NCI-H460 (cell line): ENCODE results near the gene FAM13B. TPM values are rescaled to one million over a fixed set of nuclear protein-coding genes. Genes with fewer than 3 reads are reported as not detected.
"Not testable (repeated sequence)": the region's sequence is repeated elsewhere in the genome, so short reads cannot be mapped to it uniquely, and the experiment has no call there.

Experiments
- DNase-seq: peaks from one replicate; pipeline ENCODE4 v3.0.0-alpha.2; 2016; ENCODE audit warnings: low read depth; ENCODE audit errors: extremely low read depth
- total RNA-seq: library from RNA; depleted of rRNA; stranded (reverse); fragments of >200 nt; shearing (Covaris generic); gene quantifications from 2 replicates; pipeline ENCODE4 v1.2.3, GENCODE V29; 2014

The FAM13B gene
- total RNA-seq, 1 experiment from 2014 or later = 17.7 TPM

- DNase-seq = peak; percentile 95
Observed at GRCh38 chr5:138035605-138036537, 3.0 kb upstream of the FAM13B start.

- DNase-seq = peak; percentile 95
Observed at GRCh38 chr5:138033907-138034306, 1.0 kb upstream of the FAM13B start.

- no peak for DNase-seq
Observed at GRCh38 chr5:138033386-138033808, 518 bp upstream of the FAM13B start.

- DNase-seq = peak; percentile 28
Observed at GRCh38 chr5:138032028-138032571, 779 bp downstream of the FAM13B start.

GRCh38 chr5:138029944-138030343, 2.9 kb downstream of the FAM13B start:
- DNase-seq = no peak

- no peak for DNase-seq
Observed at GRCh38 chr5:138029501-138029900, 3.4 kb downstream of the FAM13B start.

- no peak for DNase-seq
Observed at GRCh38 chr5:138028971-138029365, 3.9 kb downstream of the FAM13B start.

- DNase-seq = not testable (repeated sequence)
Observed at GRCh38 chr5:138028262-138028970, 4.5 kb downstream of the FAM13B start.

GRCh38 chr5:138026793-138027192, 6.1 kb downstream of the FAM13B start:
- not testable (repeated sequence) for DNase-seq

GRCh38 chr5:138025285-138025684, 7.6 kb downstream of the FAM13B start:
- DNase-seq = no peak

- DNase-seq = no peak
Observed at GRCh38 chr5:138024117-138024516, 8.8 kb downstream of the FAM13B start.

GRCh38 chr5:138022912-138023311, 10.0 kb downstream of the FAM13B start:
- no peak for DNase-seq

GRCh38 chr5:138021771-138022170, 11.1 kb downstream of the FAM13B start:
- DNase-seq = no peak

- no peak for DNase-seq
Observed at GRCh38 chr5:138018849-138019248, 14.0 kb downstream of the FAM13B start.

- DNase-seq = no peak
Observed at GRCh38 chr5:138015916-138016315, 17.0 kb downstream of the FAM13B start.

GRCh38 chr5:138011991-138012390, 20.9 kb downstream of the FAM13B start:
- DNase-seq = no peak

- peak; percentile 34 for DNase-seq
Observed at GRCh38 chr5:138000102-138000723, 32.7 kb downstream of the FAM13B start.

GRCh38 chr5:137997726-137998213, 35.1 kb downstream of the FAM13B start:
- DNase-seq = no peak

- DNase-seq = no peak
Observed at GRCh38 chr5:137995749-137996128, 37.1 kb downstream of the FAM13B start.

GRCh38 chr5:137995077-137995748, 37.7 kb downstream of the FAM13B start:
- no peak for DNase-seq
